COLO829 (cell line): ENCODE measurements around the gene GNL2.

Source experiments
- DNase-seq: peaks from one replicate; pipeline ENCODE4 v3.0.0; 2012; ENCODE audit warnings: low spot score

Gene GNL2

DNA sequence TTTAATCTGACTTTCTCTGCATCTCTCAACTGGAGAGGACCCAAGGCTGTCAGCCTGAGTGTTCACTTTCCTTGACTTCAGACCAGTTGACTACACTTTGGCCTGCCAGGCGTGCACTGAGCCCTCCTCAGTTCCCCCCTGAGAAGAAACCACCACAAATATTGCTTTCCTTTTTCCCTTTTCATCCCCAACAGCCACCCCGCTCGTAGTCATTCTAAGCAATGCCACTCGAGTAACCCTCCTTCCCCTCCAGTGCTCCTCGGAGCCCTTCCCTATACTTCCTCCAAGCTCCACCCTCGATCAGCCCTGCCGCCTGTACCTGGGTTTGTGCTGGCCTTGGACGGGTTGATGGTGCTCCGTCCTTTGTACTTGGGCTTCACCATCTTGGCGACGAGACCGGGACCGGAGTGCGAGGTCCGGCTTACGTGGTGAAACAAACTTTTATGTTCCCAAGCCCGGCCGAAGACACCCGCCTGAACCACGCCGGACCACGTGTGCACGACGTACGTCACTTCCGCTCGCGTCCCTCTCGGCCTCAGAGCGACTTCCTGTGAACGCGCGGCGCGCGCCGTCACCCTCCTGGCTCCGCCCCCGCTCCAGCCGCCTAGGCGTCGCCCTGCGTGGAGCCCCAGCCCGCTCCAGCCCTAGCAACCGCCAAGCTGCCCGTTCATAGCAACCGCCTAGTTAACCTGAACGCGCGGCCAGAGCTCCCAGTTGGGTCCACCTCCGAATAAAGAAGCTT is at the start of gene GNL2:
TSS of gene GNL2 (minus strand) at position 498 of the 742 bp plus-strand sequence. CDS start at position 383, 115 bp downstream.
- peak; percentile 94 for DNase-seq

DNA sequence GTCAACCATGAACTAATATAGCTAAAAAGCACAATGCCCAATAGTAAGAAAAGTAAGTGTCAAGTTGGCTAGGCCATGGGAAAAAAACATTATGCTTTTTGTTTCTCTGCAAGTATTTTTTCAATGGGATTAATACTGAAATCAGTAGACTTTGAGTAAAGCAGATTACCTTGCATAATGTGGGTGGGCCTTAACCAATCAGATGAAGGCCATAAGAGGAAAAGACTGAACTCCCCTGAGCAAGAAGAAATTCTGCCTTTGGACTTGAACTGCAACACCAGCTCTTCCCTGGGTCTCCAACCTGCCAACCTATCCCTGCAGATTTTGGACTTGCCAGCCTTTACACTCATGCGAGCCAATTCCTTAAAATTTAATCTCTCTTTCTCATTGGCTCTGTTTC is 45.3 kb upstream of the GNL2 start:
- no peak for DNase-seq

- DNase-seq: no peak
Measured at GRCh38 chr1:37636435-37636834, 40.7 kb upstream of the GNL2 start.

GRCh38 chr1:37634992-37635902 is 39.5 kb upstream of the GNL2 start:
- no peak for DNase-seq

DNA sequence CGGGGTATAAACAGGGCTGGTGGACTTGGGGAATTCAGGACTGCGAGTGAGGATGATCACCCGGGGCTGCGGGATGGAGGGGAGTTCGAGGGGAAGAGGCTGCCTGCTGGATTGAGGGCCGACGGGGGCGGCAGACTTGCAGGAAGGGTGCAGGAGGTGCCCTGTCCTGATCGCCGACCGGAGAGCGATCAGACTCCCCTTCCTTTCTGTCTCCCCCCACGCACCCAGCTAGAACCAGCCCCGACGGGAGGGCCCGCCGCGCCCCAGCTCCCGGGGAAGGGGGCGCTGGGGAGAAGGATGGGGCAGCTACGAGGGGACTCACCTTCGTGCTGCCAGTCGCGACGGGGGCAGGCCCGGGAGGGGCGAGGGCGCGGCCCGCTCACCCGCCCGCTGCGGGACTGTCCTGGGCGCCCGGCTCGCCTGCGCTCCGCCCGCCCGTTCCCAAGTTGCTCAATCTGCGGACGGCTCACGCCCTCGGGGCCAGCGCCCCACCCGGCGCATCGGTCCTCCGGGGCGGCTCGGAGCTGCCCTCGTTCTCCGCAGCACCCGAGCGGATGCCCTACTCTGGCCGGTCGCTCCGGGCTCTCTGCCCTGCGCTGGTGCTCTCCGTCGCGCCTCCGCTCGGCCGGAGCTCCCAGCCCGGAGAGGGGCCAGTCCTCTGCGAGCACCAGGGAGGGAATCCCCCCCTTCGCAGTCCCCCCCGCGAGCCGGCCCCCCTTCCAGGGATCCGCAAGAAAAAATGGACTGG is 38.7 kb upstream of the GNL2 start, which contains the start of gene RSPO1:
TSS of gene RSPO1 (minus strand) at position 649 of the 748 bp plus-strand sequence. CDS start 5,231 bp downstream, outside the sequence.
- DNase-seq: no peak

DNA sequence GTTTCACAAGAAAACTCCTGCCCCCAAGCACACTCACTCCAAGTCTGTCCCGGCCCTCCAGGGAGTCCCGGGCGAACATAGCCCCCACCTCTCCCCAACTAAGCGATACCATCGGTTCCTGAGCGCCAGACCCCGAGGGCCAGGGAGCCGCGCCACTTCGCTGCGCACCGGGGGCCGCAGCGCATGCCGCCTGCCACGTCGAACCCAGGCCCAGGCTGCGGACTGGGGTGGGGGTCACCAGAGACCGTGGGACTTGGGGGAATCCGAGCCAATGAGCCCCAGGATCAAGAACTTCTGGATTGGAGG is 38.2 kb upstream of the GNL2 start:
- DNase-seq: no peak

- no peak for DNase-seq
Measured at GRCh38 chr1:37633040-37633937, 37.6 kb upstream of the GNL2 start.

- no peak for DNase-seq
Measured at GRCh38 chr1:37631036-37631435, 35.3 kb upstream of the GNL2 start.

GRCh38 chr1:37630426-37631028 is 34.8 kb upstream of the GNL2 start:
- DNase-seq: no peak

DNA sequence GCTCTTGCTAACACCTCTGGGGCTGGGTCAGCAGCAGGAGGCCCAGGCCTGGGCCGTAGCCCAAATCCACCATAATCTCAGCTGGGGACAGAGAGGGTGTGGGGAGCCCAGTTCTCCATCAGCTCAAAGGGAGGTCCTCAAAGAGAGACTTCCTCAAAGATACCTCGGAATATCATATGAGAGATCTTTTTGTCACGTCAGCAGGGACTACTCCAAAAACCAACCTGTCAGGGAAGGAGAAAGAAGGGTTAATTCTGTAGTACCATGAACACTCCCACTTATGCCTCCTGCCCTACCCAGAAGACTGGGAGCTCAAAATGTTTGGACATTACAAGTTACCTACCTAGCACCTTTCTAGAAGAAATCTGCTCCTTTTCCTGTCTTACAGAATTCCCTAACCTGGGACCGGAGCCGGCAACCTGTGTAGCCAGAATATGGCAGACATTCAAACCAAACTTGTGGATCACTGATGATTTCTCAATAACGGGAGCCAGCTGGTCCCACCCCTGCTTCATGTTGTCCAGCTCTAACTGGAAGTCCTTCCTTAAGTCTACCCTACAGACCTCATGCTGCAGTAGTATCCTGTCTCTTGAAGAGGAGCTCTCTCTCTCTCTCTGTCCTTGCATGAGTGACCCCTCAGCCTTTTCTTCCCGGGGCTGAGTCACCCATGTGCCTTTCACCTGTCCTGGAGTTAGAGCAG is 34.1 kb upstream of the GNL2 start:
- no peak for DNase-seq

- no peak for DNase-seq
Measured at GRCh38 chr1:37629008-37629407, 33.3 kb upstream of the GNL2 start.

- no peak for DNase-seq
Measured at GRCh38 chr1:37628026-37628556, 32.4 kb upstream of the GNL2 start.

- DNase-seq: no peak
Measured at GRCh38 chr1:37622131-37622530, 26.4 kb upstream of the GNL2 start.

GRCh38 chr1:37621326-37621870 is 25.7 kb upstream of the GNL2 start:
- DNase-seq: no peak

- no peak for DNase-seq
Measured at GRCh38 chr1:37620707-37621106, 25.0 kb upstream of the GNL2 start.

- DNase-seq: no peak
Measured at GRCh38 chr1:37616330-37616729, 20.6 kb upstream of the GNL2 start.

- DNase-seq: no peak
Measured at GRCh38 chr1:37614105-37614504, 18.4 kb upstream of the GNL2 start.

GRCh38 chr1:37612186-37612585 is 16.4 kb upstream of the GNL2 start:
- DNase-seq: no peak

DNA sequence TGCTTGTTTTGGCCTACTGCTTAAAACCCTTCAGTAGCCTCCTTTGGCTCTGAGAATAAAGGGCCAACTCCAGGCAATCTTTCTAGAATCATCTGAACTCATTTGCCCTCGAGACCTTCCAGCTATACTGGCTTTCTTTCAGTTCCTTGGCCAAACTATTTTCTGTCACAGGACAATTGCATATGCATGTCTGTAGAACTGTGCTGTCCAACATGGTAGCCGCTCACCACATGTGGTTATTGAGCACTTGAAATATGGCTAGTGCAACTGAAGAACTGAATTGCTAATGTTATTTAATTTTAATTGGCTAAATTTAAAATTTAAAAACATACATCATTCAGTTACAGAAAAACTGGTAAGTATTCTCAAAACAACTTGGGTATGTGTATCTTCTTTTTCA is 14.3 kb upstream of the GNL2 start:
- no peak for DNase-seq

DNA sequence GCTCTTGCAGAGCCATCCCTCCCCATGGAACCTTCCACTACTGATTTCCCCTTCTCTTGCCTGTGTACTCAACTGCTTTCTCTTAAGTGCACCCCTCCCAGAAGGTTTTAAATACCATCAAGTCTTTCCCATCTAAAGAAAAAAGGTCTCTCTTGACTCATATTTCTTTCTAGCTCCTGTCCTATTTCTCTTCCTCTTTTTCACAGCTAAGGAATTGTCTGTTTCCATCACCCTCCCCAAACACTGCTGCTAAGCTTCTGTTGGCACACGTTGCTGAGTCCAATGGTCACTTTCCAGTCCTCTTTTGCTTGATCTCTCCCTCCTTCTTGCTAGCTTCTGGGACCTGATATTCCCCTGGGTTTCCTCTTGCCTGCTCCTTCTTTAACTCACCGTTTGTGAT is 13.3 kb upstream of the GNL2 start:
- no peak for DNase-seq
